ENCODE data around the gene MACROD1. TPM values are rescaled to one million over a fixed set of nuclear protein-coding genes. Genes with fewer than 3 reads are reported as not detected.

MACROD1 gene
- total RNA-seq, 1 experiment from 2014 or later, result 36.9 TPM

DNA sequence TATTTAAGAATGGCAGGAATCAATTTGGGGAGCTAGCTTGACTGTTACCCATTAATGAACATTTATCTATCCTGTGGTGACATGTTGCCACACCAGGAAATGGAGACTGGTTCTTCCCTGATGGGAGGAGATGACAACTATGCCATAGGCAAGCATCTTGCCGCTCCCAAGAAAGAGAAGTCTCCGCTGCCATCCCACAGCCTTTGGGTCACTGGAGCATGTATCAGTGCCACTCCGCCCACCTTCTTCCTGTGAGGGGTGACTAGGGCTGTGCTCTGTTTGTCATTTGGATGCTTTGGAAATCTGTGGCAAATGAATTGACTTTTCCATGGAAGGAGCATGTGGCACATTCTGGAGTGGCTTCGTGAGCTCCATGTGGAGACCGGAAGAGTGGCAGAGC, 26.5 kb upstream of the MACROD1 start (continued):
- TF ChIP-seq USF2 (CRISPR knock-in tag; IDR thresholded peaks at IDR 0.05), result no peak

DNA sequence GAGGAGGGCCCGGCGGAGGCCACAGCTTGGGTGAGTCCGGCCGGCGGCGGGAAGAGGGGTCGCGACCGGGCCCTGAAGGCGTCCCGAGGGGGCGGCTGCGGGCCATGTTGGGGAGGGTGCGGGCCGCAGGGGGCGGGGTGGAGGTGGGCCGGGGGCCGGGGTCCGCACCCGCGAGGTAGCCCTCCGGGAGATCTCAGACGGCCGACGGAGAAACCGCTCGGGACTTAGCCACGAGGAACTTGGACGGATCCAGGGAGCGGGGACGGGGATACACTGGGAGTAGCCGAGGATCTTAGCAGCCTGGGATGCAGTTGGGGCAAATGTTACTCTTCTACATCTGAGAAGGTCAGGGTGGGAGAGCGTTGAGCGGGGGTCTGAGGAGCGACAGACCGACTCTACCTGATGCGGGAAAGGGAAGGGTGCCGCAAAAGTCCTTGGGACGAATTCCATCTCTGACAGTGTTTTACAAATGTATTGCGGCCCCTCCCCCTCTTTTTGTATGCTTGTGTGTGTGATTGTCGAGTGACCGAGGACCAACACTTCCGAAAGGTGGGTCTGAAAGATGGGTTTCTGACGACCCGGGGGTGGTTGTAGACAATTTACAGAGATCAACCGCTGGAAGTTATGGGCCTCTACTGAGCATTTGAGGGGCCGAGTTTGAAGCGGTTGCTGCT, 20.7 kb upstream of the MACROD1 start:
- CTCF ChIA-PET, result interaction anchor here (0.6 to 3.1 kb wide), 15 partner anchors 18 to 241 kb away, joined by 3 to 23 read pairs (median 5); partner anchors contain the start of genes NUDT22, PRDX5, TRMT112 and TRPT1

More for the DNA sequence above, 20.7 kb upstream of the MACROD1 start:
- POLR2A ChIA-PET, result interaction anchor here (0.6 to 2.1 kb wide), 5 partner anchors 21 to 56 kb away, joined by 3 to 11 read pairs (median 5); partner anchors contain the start of genes FKBP2 and MACROD1
- Mint-ChIP-seq H3K4me3 (no peak overlapping the region), H3K27me3 (ENCODE audit: low read depth) (no peaks in the 10 kb centered on the region), H3K27ac (no peak overlapping the region), H3K9me3 (no peaks in the 10 kb centered on the region), H3K4me1 (peaks cover 33% of the 10 kb centered on the region), H3K36me3 (peaks cover 14% of the 10 kb centered on the region)
- DNase-seq (ENCODE audit: low spot score) (no peak), ATAC-seq (no peak)
- TF ChIP-seq, protein P1, sequence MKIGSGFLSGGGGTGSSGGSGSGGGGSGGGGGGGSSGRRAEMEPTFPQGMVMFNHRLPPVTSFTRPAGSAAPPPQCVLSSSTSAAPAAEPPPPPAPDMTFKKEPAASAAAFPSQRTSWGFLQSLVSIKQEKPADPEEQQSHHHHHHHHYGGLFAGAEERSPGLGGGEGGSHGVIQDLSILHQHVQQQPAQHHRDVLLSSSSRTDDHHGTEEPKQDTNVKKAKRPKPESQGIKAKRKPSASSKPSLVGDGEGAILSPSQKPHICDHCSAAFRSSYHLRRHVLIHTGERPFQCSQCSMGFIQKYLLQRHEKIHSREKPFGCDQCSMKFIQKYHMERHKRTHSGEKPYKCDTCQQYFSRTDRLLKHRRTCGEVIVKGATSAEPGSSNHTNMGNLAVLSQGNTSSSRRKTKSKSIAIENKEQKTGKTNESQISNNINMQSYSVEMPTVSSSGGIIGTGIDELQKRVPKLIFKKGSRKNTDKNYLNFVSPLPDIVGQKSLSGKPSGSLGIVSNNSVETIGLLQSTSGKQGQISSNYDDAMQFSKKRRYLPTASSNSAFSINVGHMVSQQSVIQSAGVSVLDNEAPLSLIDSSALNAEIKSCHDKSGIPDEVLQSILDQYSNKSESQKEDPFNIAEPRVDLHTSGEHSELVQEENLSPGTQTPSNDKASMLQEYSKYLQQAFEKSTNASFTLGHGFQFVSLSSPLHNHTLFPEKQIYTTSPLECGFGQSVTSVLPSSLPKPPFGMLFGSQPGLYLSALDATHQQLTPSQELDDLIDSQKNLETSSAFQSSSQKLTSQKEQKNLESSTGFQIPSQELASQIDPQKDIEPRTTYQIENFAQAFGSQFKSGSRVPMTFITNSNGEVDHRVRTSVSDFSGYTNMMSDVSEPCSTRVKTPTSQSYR (CRISPR knock-in tag; IDR thresholded peaks at IDR 0.05), result no peak
- TF ChIP-seq ATF3 (CRISPR knock-in tag; conservative IDR thresholded peaks at IDR 0.05) (no peak), ZBTB21 (CRISPR knock-in tag; IDR thresholded peaks at IDR 0.05; ENCODE audit: borderline replicate concordance) (no peak), ZNF138 (CRISPR knock-in tag; conservative IDR thresholded peaks at IDR 0.05) (no peak), CREB1 (CRISPR knock-in tag; IDR thresholded peaks at IDR 0.05) (no peak), SMAD4 (CRISPR knock-in tag; IDR thresholded peaks at IDR 0.05) (no peak), ZNF512 (CRISPR knock-in tag; IDR thresholded peaks at IDR 0.05; ENCODE audit: borderline replicate concordance) (no peak), CDX4 (CRISPR knock-in tag; IDR thresholded peaks at IDR 0.05; ENCODE audit: borderline replicate concordance) (no peak), ZNF423 (CRISPR knock-in tag; IDR thresholded peaks at IDR 0.05) (no peak), NR2C2 (CRISPR knock-in tag; IDR thresholded peaks at IDR 0.05) (no peak), ETV6 (CRISPR knock-in tag; IDR thresholded peaks at IDR 0.05) (no peak), PRDM15 (CRISPR knock-in tag; IDR thresholded peaks at IDR 0.05) (no peak)
- TF ChIP-seq, protein P2, sequence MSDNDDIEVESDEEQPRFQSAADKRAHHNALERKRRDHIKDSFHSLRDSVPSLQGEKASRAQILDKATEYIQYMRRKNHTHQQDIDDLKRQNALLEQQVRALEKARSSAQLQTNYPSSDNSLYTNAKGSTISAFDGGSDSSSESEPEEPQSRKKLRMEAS (CRISPR knock-in tag; IDR thresholded peaks at IDR 0.05), result no peak
- TF ChIP-seq, protein P3, sequence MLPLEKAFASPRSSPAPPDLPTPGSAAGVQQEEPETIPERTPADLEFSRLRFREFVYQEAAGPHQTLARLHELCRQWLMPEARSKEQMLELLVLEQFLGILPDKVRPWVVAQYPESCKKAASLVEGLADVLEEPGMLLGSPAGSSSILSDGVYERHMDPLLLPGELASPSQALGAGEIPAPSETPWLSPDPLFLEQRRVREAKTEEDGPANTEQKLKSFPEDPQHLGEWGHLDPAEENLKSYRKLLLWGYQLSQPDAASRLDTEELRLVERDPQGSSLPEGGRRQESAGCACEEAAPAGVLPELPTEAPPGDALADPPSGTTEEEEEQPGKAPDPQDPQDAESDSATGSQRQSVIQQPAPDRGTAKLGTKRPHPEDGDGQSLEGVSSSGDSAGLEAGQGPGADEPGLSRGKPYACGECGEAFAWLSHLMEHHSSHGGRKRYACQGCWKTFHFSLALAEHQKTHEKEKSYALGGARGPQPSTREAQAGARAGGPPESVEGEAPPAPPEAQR (CRISPR knock-in tag; IDR thresholded peaks at IDR 0.05), result no peak
- TF ChIP-seq, protein P4, sequence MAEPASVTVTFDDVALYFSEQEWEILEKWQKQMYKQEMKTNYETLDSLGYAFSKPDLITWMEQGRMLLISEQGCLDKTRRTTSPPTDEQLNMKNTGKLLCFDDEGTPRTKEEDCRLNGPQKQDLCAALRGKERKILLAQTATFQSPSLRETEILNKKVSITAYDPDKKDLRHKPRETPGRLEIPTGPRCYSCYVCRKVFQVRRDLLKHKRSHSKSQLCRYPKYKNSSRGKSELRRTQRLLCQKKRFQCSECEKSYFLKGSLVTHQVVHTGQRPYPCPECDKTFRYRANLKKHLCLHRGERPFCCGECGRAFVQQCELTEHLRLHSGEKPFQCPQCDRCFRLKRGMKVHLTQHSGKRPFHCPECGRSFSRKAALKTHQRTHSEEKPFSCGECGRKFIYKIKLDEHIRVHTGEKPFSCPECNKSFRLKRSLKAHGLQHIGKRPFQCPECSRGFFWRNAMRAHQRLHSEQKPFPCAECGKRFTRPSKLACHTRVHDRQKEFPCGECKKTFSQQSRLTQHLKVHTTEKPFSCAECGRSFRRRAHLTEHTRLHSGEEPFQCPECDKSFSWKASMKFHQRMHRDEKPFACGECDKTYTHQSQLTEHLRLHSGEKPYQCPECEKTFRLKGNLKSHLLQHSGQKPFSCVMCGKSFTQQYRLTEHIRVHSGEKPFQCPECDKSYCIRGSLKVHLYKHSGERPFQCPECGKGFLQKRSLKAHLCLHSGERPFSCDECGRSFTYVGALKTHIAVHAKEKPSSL (CRISPR knock-in tag; conservative IDR thresholded peaks at IDR 0.05), result no peak

Data from WTC11 (cell line).